C4-2B (cell line): Measurements from ENCODE around the gene SERPIND1.

ENCODE experiments used
- ZFX ChIP-seq: fragments of 450-650 bp; IDR thresholded peaks from 2 replicates; pipeline ENCODE4 v1.6.1; 2017
- TF ChIP-seq, protein P1 (sequence below): fragments of 450-650 bp; conservative IDR thresholded peaks from 2 replicates; pipeline ENCODE4 v1.5.1; 2017; ENCODE audit warnings: mild to moderate bottlenecking

GRCh38 chr22:20779818-20780158 lies 5.9 kb downstream of the SERPIND1 start:
- TF ChIP-seq, protein P1, sequence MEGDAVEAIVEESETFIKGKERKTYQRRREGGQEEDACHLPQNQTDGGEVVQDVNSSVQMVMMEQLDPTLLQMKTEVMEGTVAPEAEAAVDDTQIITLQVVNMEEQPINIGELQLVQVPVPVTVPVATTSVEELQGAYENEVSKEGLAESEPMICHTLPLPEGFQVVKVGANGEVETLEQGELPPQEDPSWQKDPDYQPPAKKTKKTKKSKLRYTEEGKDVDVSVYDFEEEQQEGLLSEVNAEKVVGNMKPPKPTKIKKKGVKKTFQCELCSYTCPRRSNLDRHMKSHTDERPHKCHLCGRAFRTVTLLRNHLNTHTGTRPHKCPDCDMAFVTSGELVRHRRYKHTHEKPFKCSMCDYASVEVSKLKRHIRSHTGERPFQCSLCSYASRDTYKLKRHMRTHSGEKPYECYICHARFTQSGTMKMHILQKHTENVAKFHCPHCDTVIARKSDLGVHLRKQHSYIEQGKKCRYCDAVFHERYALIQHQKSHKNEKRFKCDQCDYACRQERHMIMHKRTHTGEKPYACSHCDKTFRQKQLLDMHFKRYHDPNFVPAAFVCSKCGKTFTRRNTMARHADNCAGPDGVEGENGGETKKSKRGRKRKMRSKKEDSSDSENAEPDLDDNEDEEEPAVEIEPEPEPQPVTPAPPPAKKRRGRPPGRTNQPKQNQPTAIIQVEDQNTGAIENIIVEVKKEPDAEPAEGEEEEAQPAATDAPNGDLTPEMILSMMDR: no peak
- no peak for TF ChIP-seq ZFX
